Loucy (cell line): ENCODE data around the gene SAMD1.

Source experiments
- H2AFZ ChIP-seq: fragments of 200-600 bp; sonication (generic); 2 replicates; pipeline ENCODE4 v1.6.0; 2016; ENCODE audit warnings: antibody characterized with exemption, mild to moderate bottlenecking, low read length, moderate library complexity
- H3F3A ChIP-seq: fragments of 200-600 bp; 2 replicates; pipeline ENCODE4 v1.6.0; 2016; ENCODE audit warnings: antibody characterized with exemption, low read depth, mild to moderate bottlenecking
- H3K27me3 ChIP-seq: fragments of 200-600 bp; sonication (generic); 2 replicates; pipeline ENCODE4 v1.6.1; 2014; ENCODE audit warnings: low read length, mild to moderate bottlenecking; ENCODE audit not compliant: insufficient read depth, poor library complexity, severe bottlenecking
- H3K36me3 ChIP-seq: fragments of 200-600 bp; sonication (generic); 2 replicates; pipeline ENCODE4 v1.6.1; 2016; ENCODE audit warnings: low read length; ENCODE audit not compliant: insufficient read depth
- H3K4me1 ChIP-seq: fragments of 200-600 bp; sonication (generic); 2 replicates; pipeline ENCODE4 v1.5.1; 2014; ENCODE audit warnings: low read length, mild to moderate bottlenecking; ENCODE audit not compliant: insufficient read depth, poor library complexity, severe bottlenecking
- H3K4me2 ChIP-seq: fragments of 200-600 bp; sonication (generic); 2 replicates; pipeline ENCODE4 v1.6.0; 2014; ENCODE audit warnings: antibody characterized with exemption, low read length, low read depth, mild to moderate bottlenecking; ENCODE audit not compliant: poor library complexity, severe bottlenecking
- H3K4me3 ChIP-seq: fragments of 200-600 bp; sonication (generic); 2 replicates; pipeline ENCODE4 v1.5.1; 2014; ENCODE audit warnings: low read length, mild to moderate bottlenecking, mixed read lengths; ENCODE audit not compliant: poor library complexity, severe bottlenecking
- H3K79me2 ChIP-seq: fragments of 200-600 bp; sonication (generic); 2 replicates; pipeline ENCODE4 v1.6.1; 2014; ENCODE audit warnings: low read length; ENCODE audit not compliant: insufficient read depth
- H3K9ac ChIP-seq: fragments of 200-600 bp; sonication (generic); 2 replicates; pipeline ENCODE4 v1.6.0; 2014; ENCODE audit warnings: mild to moderate bottlenecking, low read depth, low read length, moderate library complexity; ENCODE audit not compliant: poor library complexity, severe bottlenecking
- H3K9me2 ChIP-seq: fragments of 200-600 bp; sonication (generic); replicated peaks from 2 replicates; pipeline ENCODE4 v1.6.1; 2016; ENCODE audit warnings: low read depth, low read length, mixed read lengths
- H3K9me3 ChIP-seq: fragments of 200-600 bp; sonication (generic); 2 replicates; pipeline ENCODE4 v1.6.1; 2014; ENCODE audit warnings: mild to moderate bottlenecking, antibody characterized with exemption, low read length, low read depth; ENCODE audit not compliant: insufficient read depth
- H4K20me1 ChIP-seq: fragments of 200-600 bp; sonication (generic); 2 replicates; pipeline ENCODE4 v1.6.0; 2014; ENCODE audit warnings: antibody characterized with exemption, low read length, mild to moderate bottlenecking; ENCODE audit not compliant: insufficient read depth, poor library complexity, severe bottlenecking
- CTCF ChIP-seq: fragments of 200-600 bp; sonication (generic); conservative IDR thresholded peaks from 2 replicates; pipeline ENCODE4 v1.5.1; 2014; ENCODE audit warnings: mild to moderate bottlenecking, antibody characterized with exemption, low read length
- EZH2phosphoT487 ChIP-seq: fragments of 200-600 bp; IDR thresholded peaks from 2 replicates; pipeline ENCODE4 v1.6.1; 2018; ENCODE audit warnings: antibody characterized with exemption, mild to moderate bottlenecking, moderate library complexity, borderline replicate concordance

The SAMD1 gene

GRCh38 chr19:14120497-14120780 lies 29.9 kb upstream of the SAMD1 start:
- Histone ChIP-seq H2AFZ (no peak overlapping the region), H3K9ac (no peak overlapping the region), H4K20me1 (peaks cover 13% of the 10 kb centered on the region), H3F3A (no peaks in the 10 kb centered on the region; the same call in 1 of the 2 replicates), H3K9me3 (no peaks in the 10 kb centered on the region), H3K4me3 (no peak overlapping the region), H3K79me2 (peaks cover 23% of the 10 kb centered on the region; the same call in 1 of the 2 replicates), H3K36me3 (no peaks in the 10 kb centered on the region; the same call in 1 of the 2 replicates), H3K4me1 (peaks cover 28% of the 10 kb centered on the region), H3K9me2 (no peaks in the 10 kb centered on the region), H3K4me2 (no peak overlapping the region), H3K27me3 (no peaks in the 10 kb centered on the region)
- TF ChIP-seq CTCF (no peak), EZH2phosphoT487 (no peak)

- H3K4me3 ChIP-seq = no peak overlapping the region
- H2AFZ ChIP-seq = no peak overlapping the region
- H3K27me3 ChIP-seq = no peaks in the 10 kb centered on the region
- H3K4me1 ChIP-seq = peaks cover 33% of the 10 kb centered on the region
- H3K9me3 ChIP-seq = no peaks in the 10 kb centered on the region
- no peak overlapping the region for H3K4me2 ChIP-seq
- H3K9ac ChIP-seq = no peak overlapping the region
- no peaks in the 10 kb centered on the region; the same call in 1 of the 2 replicates for H3F3A ChIP-seq
- no peak for TF ChIP-seq EZH2phosphoT487
- no peak for TF ChIP-seq CTCF
- H3K79me2 ChIP-seq = peaks cover 24% of the 10 kb centered on the region; the same call in 1 of the 2 replicates
- no peaks in the 10 kb centered on the region for H3K9me2 ChIP-seq
- H4K20me1 ChIP-seq = peaks cover 17% of the 10 kb centered on the region
- no peaks in the 10 kb centered on the region; the same call in 1 of the 2 replicates for H3K36me3 ChIP-seq
These were observed 29.3 kb upstream of the SAMD1 start for GRCh38 chr19:14119644-14120496.

DNA sequence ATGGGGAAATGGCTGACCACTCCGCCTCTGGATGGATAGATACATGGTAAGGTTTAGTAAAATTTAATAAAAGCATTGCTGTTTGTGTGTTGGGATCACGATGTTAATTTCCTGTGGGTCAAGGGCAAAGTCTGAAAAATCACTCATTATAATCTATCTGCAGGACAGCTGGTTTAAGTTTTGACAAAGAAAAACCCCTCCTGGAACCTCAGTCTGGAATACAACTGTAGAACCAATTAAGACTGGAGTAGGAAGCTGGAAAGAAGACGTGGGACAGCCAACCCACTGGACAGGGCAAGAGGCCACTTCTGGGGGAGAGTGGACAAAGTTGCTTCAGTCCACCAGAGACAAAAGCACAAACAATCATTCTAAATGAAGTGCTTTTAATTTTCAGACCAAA lies 28.6 kb upstream of the SAMD1 start:
- Histone ChIP-seq H3K36me3 (no peaks in the 10 kb centered on the region; the same call in 1 of the 2 replicates), H2AFZ (no peak overlapping the region), H3K9ac (peak overlapping the region; percentile 72), H3K4me1 (peaks cover 38% of the 10 kb centered on the region), H3K4me3 (peak overlapping the region; percentile 81), H3F3A (no peaks in the 10 kb centered on the region; the same call in 1 of the 2 replicates), H3K9me3 (no peaks in the 10 kb centered on the region), H3K4me2 (peak overlapping the region; percentile 86), H3K27me3 (no peaks in the 10 kb centered on the region), H3K79me2 (peaks cover 28% of the 10 kb centered on the region; the same call in 1 of the 2 replicates), H4K20me1 (peaks cover 18% of the 10 kb centered on the region), H3K9me2 (no peaks in the 10 kb centered on the region)
- TF ChIP-seq EZH2phosphoT487 (no peak), CTCF (no peak)
